ENCODE results near the gene AP1S3.
"Not testable (repeated sequence)": the region's sequence is repeated elsewhere in the genome, so short reads cannot be mapped to it uniquely, and the experiment has no call there.

The AP1S3 gene

GRCh38 chr2:223801736-223802135, 35.6 kb downstream of the AP1S3 start:
- no peak for DNase-seq

GRCh38 chr2:223800908-223801307, 36.5 kb downstream of the AP1S3 start:
- DNase-seq: no peak

GRCh38 chr2:223797811-223798721, 39.3 kb downstream of the AP1S3 start:
- peak in 4 of 51 donors; percentile 4 to 61 (median 20) for DNase-seq

- peak in 1 of 51 donors; percentile 10 for DNase-seq
Measured at GRCh38 chr2:223797037-223797436, 40.3 kb downstream of the AP1S3 start.

GRCh38 chr2:223789423-223789822, 48.0 kb downstream of the AP1S3 start:
- DNase-seq: no peak

- DNase-seq: no peak
Measured at GRCh38 chr2:223788826-223789225, 48.6 kb downstream of the AP1S3 start.

GRCh38 chr2:223788106-223788505, 49.3 kb downstream of the AP1S3 start:
- not testable (repeated sequence) for DNase-seq

GRCh38 chr2:223787358-223787757, 50.0 kb downstream of the AP1S3 start:
- no peak for DNase-seq

- no peak for DNase-seq
Measured at GRCh38 chr2:223786943-223787342, 50.4 kb downstream of the AP1S3 start.

- DNase-seq: no peak
Measured at GRCh38 chr2:223786236-223786635, 51.1 kb downstream of the AP1S3 start.

GRCh38 chr2:223784221-223784772, 53.1 kb downstream of the AP1S3 start:
- DNase-seq: no peak

- peak in 1 of 51 donors; percentile 23 for DNase-seq
Measured at GRCh38 chr2:223782629-223783028, 54.8 kb downstream of the AP1S3 start.

- DNase-seq: no peak
Measured at GRCh38 chr2:223781560-223781959, 55.8 kb downstream of the AP1S3 start.

- DNase-seq: no peak
Measured at GRCh38 chr2:223779877-223780276, 57.5 kb downstream of the AP1S3 start.

GRCh38 chr2:223774193-223774592, 63.2 kb downstream of the AP1S3 start:
- DNase-seq: no peak

GRCh38 chr2:223772363-223772762, 65.0 kb downstream of the AP1S3 start:
- no peak for DNase-seq

GRCh38 chr2:223771475-223771874, 65.9 kb downstream of the AP1S3 start:
- no peak for DNase-seq

- no peak for DNase-seq
Measured at GRCh38 chr2:223768179-223768578, 69.2 kb downstream of the AP1S3 start.

- no peak for DNase-seq
Measured at GRCh38 chr2:223767341-223767740, 70.0 kb downstream of the AP1S3 start.

GRCh38 chr2:223765221-223765785, 72.1 kb downstream of the AP1S3 start:
- DNase-seq: no peak

- no peak for DNase-seq
Measured at GRCh38 chr2:223764796-223765195, 72.6 kb downstream of the AP1S3 start.

GRCh38 chr2:223762853-223763252, 74.5 kb downstream of the AP1S3 start:
- DNase-seq: no peak

GRCh38 chr2:223761746-223762145, 75.6 kb downstream of the AP1S3 start:
- DNase-seq: not testable (repeated sequence)

Data from hypothalamus (tissue), 51 donors.